Esophagus squamous epithelium (tissue), 5 donors: Measurements from ENCODE around the gene TEX19. TPM values are rescaled to one million over a fixed set of nuclear protein-coding genes. Genes with fewer than 3 reads are reported as not detected.

Experiments
- DNase-seq: peaks from one replicate; lab custom pipeline; 2025; lab: John Stamatoyannopoulos, UW
- H3K27ac ChIP-seq, 4 donors: fragments of 200-600 bp; sonication (generic); one replicate each; pipeline ENCODE4 v1.5.1; 2016 to 2019; ENCODE audit warnings: mild to moderate bottlenecking in 1 of 4
- H3K27me3 ChIP-seq, 4 donors: fragments of 200-600 bp; sonication (generic); 1 replicate in 3 of 4; 2 replicates in 1 of 4; pipeline versions ENCODE4 v1.5.1 to v1.6.0; 2017 to 2021; ENCODE audit warnings: antibody characterized with exemption in 1 of 4
- H3K36me3 ChIP-seq, 3 donors: fragments of 200-600 bp; sonication (generic); one replicate each; pipeline ENCODE4 v1.5.1; 2016 to 2019
- H3K4me1 ChIP-seq, 3 donors: fragments of 200-600 bp; sonication (generic); one replicate each; pipeline ENCODE4 v1.5.1; 2017 to 2019
- H3K4me3 ChIP-seq, 4 donors: fragments of 200-600 bp; sonication (generic); 1 replicate in 3 of 4; 2 replicates in 1 of 4; pipeline ENCODE4 v1.5.1; 2016 to 2019; ENCODE audit warnings: mild to moderate bottlenecking in 2 of 4, moderate library complexity in 1 of 4
- H3K9me3 ChIP-seq, 3 donors: fragments of 200-600 bp; sonication (generic); one replicate each; pipeline ENCODE4 v1.5.1; 2016 to 2019
- CTCF ChIP-seq, 6 experiments: fragments of 450-650 bp in 4 of 6; fragments of 200-600 bp in 2 of 6; sonication (generic) in 2 of 6; IDR thresholded peaks; one replicate each; pipeline ENCODE4 v1.5.1; 2016 to 2019; ENCODE audit warnings: antibody characterized with exemption in 6 of 6, mild to moderate bottlenecking in 4 of 6, moderate library complexity in 4 of 6
- POLR2A ChIP-seq, 4 donors: fragments of 450-650 bp; IDR thresholded peaks; one replicate each; pipeline ENCODE4 v1.6.1; 2017; ENCODE audit warnings: antibody characterized with exemption in 4 of 4, mild to moderate bottlenecking in 4 of 4, moderate library complexity in 3 of 4
- WGBS, 2 donors: methylation state at CpG; one replicate each; pipeline ENCODE4 v1.1.5; 2018; 5-methylcytosine and 5-hydroxymethylcytosine counted together
- intact Hi-C: fragments of 100-400 bp; cut with DNase I; formaldehyde crosslinking; loops from one replicate; pipeline ENCODE4 v1.15.0; 2022
- total RNA-seq, 4 donors: library from RNA; depleted of rRNA; stranded (reverse); fragments of >200 nt; gene quantifications; one replicate each; pipeline ENCODE4 v1.1.0, GENCODE V29; 2016
- donor health status: DM: yes; HTN: yes; CAD: no.

The TEX19 gene
- total RNA-seq, 4 donors from 2014 or later, result not detected

- H3K27me3 ChIP-seq, result peaks cover 0 to 23% (median 0%) of the 10 kb centered on the region in 4 donors
- H3K4me1 ChIP-seq, result peaks cover 10 to 19% (median 13%) of the 10 kb centered on the region in 3 donors
- H3K27ac ChIP-seq, result no peak overlapping the region
- 76 to 84% methylated on average over 24 to 25 of the region's 28 CpGs for WGBS, 2 donors
- no peaks in the 10 kb centered on the region for H3K36me3 ChIP-seq
- no peaks in the 10 kb centered on the region for H3K9me3 ChIP-seq
- H3K4me3 ChIP-seq, result no peak overlapping the region
- DNase-seq, result no peak
- intact Hi-C loops, result no loop called here
- no peak for TF ChIP-seq CTCF (IDR thresholded peaks at IDR 0.05)
- no peak for TF ChIP-seq POLR2A (IDR thresholded peaks at IDR 0.05)
These were observed 16.5 kb upstream of the TEX19 start for GRCh38 chr17:82342361-82343079.

- Histone ChIP-seq H3K36me3 (no peaks in the 10 kb centered on the region), H3K27ac (no peak overlapping the region), H3K4me1 (peaks cover 10 to 13% (median 11%) of the 10 kb centered on the region in 3 donors), H3K27me3 (peaks cover 0 to 32% (median 0%) of the 10 kb centered on the region in 4 donors), H3K4me3 (no peak overlapping the region), H3K9me3 (no peaks in the 10 kb centered on the region)
- WGBS, 2 donors, result 88 to 91% methylated on average over 5 of the region's 5 CpGs
- DNase-seq, result no peak
- TF ChIP-seq POLR2A (IDR thresholded peaks at IDR 0.05), result no peak
- TF ChIP-seq CTCF (IDR thresholded peaks at IDR 0.05), result no peak
- intact Hi-C loops, result no loop called here
These were observed 15.5 kb upstream of the TEX19 start for GRCh38 chr17:82343560-82343959.

GRCh38 chr17:82344175-82344907 lies 14.7 kb upstream of the TEX19 start:
- 73 to 83% methylated on average over 11 to 13 of the region's 24 CpGs for WGBS, 2 donors
- no peak overlapping the region for H3K27ac ChIP-seq
- H3K27me3 ChIP-seq, result peaks cover 0 to 37% (median 0%) of the 10 kb centered on the region in 4 donors
- intact Hi-C loops, result no loop called here
- TF ChIP-seq POLR2A (IDR thresholded peaks at IDR 0.05) (no peak), CTCF (IDR thresholded peaks at IDR 0.05) (no peak)
- peaks cover 4 to 5% (median 4%) of the 10 kb centered on the region in 3 donors for H3K4me1 ChIP-seq
- no peak overlapping the region for H3K4me3 ChIP-seq
- no peaks in the 10 kb centered on the region for H3K36me3 ChIP-seq
- H3K9me3 ChIP-seq, result no peaks in the 10 kb centered on the region
- DNase-seq, result no peak

- H3K27me3 ChIP-seq, result peaks cover 0 to 43% (median 0%) of the 10 kb centered on the region in 4 donors
- H3K36me3 ChIP-seq, result no peaks in the 10 kb centered on the region
- 84 to 87% methylated on average over 28 to 29 of the region's 42 CpGs for WGBS, 2 donors
- no peak overlapping the region for H3K27ac ChIP-seq
- H3K9me3 ChIP-seq, result no peaks in the 10 kb centered on the region
- H3K4me1 ChIP-seq, result no peaks in the 10 kb centered on the region
- intact Hi-C loops, result no loop called here
- no peak for DNase-seq
- H3K4me3 ChIP-seq, result no peak overlapping the region
- no peak for TF ChIP-seq POLR2A (IDR thresholded peaks at IDR 0.05)
- no peak for TF ChIP-seq CTCF (IDR thresholded peaks at IDR 0.05)
These were observed 13.7 kb upstream of the TEX19 start for GRCh38 chr17:82345151-82345976.
